ENCODE data around the gene PRSS58.

PRSS58 gene

DNA sequence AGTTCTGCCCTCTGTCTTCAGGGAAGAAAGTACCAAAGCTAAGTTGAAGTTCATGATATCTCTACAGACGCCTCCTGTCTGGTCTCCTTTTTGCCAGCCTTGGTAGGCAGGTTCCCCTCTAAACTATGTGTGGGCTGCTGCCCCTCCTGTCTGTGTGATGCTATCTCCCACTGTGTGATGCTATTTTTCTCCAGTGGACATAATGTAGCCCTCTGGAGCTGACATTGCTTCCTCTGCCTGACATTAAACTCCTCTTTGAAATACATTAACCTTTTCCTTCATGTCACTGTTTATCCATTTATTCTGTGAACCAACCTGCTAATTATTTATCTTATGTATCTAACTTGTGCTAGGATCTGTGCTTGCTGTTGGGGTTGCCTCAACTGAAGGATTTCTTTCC is at the start of gene PRSS58:
Gene PRSS58, minus strand, starts transcription at position 101 of the 400 bp plus-strand sequence. CDS start 351 bp downstream, outside the sequence.
- no peak for DNase-seq (ENCODE audit: low read depth in 1 of 2, low spot score in 1 of 2)

DNA sequence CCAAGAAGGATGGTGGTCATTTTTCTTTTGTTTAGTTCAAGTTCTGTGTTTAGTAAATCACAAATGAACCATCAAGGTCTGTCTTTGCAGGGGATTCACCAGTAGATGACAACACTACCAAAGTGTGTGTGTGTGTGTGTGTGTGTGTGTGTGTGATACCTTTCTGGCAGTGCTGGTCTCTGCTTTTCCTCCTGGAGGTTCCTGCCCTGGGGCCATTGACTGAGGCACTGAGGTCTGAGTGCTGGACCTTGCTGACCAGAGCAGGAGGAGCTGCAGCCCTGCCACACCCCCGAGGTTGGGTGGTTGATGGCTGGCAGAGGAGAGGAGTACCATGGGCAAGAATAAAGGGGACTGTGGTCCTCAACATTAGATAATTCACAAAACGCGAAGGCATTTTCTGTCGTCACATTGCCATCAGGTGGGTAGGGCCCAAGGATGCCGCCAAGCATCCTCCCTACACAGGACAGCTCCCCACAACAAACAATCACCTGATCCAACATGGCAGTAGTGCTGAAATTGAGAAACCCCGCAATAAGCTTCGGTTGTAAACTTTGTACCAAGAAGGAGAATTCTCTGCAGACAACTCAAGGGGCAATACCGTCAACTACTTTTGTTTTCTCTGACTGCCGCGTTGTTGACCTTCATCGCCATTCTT is 49.5 kb upstream of the PRSS58 start:
- DNase-seq (ENCODE audit: low read depth in 1 of 2, low spot score in 1 of 2) = no peak

DNA sequence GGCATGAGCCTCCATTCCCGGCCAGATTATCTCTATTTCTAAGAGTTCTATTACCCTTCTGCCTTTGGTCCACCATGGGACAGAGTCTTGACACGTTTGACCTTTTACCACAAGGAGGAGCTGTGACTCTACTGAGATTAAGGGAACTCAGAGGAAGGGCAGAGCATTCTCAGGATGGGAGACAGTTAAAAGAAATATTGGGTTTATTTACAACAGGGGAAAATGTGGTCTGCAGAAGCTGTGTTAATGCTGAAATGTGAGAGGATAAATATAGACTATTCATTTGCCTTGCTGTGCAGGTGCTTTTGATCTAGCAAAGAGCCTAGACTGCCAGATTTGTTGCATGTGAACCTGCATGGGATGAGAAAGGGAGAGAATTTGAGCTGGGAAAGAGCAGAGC is 45.8 kb upstream of the PRSS58 start:
- no peak for DNase-seq (ENCODE audit: low read depth in 1 of 2, low spot score in 1 of 2)

- DNase-seq (ENCODE audit: low read depth in 1 of 2, low spot score in 1 of 2) = no peak
Observed at GRCh38 chr7:142301923-142302550, 44.2 kb upstream of the PRSS58 start.

DNA sequence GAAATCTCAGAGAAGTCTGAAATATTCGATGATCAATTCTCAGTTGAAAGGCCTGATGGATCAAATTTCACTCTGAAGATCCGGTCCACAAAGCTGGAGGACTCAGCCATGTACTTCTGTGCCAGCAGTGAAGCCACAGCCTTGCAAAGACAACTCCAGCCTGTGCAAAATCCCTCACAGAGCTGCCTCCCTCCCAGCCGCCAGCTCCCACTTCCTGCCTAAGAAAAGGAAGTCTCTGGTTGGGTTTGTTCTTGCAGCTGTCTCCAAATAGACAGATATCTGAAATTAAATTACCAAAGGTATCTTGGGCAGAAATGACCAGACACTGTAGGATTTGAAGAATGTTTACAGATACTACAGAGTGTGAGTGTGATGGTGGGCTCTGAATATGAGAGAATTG is 43.4 kb upstream of the PRSS58 start:
- DNase-seq (ENCODE audit: low read depth in 1 of 2, low spot score in 1 of 2) = no peak

GRCh38 chr7:142300689-142301088 is 42.8 kb upstream of the PRSS58 start:
- DNase-seq (ENCODE audit: low read depth in 1 of 2, low spot score in 1 of 2) = no peak

DNA sequence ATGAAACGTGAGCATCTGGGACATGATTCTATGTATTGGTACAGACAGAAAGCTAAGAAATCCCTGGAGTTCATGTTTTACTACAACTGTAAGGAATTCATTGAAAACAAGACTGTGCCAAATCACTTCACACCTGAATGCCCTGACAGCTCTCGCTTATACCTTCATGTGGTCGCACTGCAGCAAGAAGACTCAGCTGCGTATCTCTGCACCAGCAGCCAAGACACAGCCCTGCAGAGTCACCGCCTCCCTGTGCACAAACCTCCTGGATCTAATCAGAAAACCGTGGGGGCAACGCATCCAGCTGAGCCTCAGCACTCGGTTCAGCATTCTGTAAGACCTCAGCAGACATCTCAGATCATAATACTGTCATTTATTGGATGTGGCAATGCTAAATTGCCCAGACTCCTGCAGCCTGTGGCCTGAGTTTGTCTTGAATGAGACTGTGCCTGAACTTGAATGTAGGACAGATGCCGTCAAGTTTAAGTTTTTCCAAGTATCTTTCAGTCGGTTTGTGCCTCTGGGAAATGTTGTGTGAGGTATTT is 41.5 kb upstream of the PRSS58 start:
- DNase-seq (ENCODE audit: low read depth in 1 of 2, low spot score in 1 of 2) = no peak

DNA sequence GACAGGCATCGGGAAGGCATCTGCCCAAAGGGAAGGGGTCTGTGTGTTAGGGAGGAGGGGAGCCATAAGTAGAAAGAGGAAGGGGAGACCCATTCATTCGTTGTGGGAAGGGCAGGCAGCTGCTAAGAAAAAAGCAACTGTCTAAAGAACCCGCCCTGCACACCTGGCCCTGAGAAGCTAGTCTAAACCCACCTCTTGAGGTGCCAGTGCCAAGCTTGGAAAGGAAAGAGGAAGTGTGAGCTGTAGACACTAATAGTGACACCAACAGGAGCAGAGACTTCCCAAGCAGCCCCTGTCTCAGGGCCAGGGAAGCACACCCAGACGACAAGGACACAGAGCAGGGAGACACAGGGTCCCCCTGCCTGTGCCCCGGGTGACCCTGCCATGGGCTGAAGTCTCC is 40.8 kb upstream of the PRSS58 start:
- DNase-seq (ENCODE audit: low read depth in 1 of 2, low spot score in 1 of 2) = no peak

GRCh38 chr7:142298009-142298408 is 40.2 kb upstream of the PRSS58 start:
- DNase-seq (ENCODE audit: low read depth in 1 of 2, low spot score in 1 of 2) = no peak

- no peak for DNase-seq (ENCODE audit: low read depth in 1 of 2, low spot score in 1 of 2)
Observed at GRCh38 chr7:142280263-142280662, 22.4 kb upstream of the PRSS58 start.

DNA sequence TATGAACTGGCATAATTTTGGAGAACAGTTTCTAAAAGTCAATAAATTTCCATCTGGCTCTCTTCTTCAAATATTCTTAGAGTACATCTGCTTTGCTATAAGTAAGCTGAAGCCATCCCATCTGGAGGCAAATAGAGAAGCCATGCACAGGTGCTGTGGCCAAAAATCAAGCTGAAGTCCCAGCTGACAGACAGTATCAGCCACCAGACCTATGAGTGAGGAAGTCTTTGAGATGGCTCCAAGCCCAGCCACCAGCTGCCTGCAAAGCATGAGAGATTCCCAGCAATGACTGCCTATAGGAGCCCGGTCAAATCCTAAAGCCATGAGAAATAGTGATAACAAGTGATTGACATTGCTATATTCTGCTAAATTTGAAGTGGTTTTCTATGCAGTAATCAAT is 21.7 kb upstream of the PRSS58 start:
- DNase-seq (ENCODE audit: low read depth in 1 of 2, low spot score in 1 of 2) = no peak

- no peak for DNase-seq (ENCODE audit: low read depth in 1 of 2, low spot score in 1 of 2)
Observed at GRCh38 chr7:142275028-142275427, 17.2 kb upstream of the PRSS58 start.

GRCh38 chr7:142272841-142273240 is 15.0 kb upstream of the PRSS58 start:
- DNase-seq (ENCODE audit: low read depth in 1 of 2, low spot score in 1 of 2) = no peak

- DNase-seq (ENCODE audit: low read depth in 1 of 2, low spot score in 1 of 2) = no peak
Observed at GRCh38 chr7:142263598-142264380, 5.9 kb upstream of the PRSS58 start.

DNA sequence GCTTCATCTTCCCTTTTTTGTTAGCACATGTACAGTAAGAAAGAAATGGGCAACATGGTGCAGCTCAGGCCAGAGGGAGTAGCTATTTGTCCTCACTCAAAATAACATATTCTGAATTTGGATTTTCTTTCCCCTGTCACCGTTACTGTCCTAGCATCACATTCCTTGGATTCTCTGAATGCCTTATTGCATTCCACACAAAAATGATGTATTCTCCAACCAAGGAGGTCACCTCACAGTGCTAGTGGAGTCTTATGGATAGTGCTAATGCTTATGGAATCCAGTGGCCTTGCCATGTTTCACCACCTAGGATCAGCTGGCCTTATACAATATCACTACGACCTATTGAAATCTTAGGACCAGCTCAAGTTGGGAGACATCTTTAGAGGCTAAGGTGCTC is 7.2 kb downstream of the PRSS58 start:
- DNase-seq (ENCODE audit: low read depth in 1 of 2, low spot score in 1 of 2) = no peak

GRCh38 chr7:142249918-142250317 is 7.9 kb downstream of the PRSS58 start:
- no peak for DNase-seq (ENCODE audit: low read depth in 1 of 2, low spot score in 1 of 2)

DNA sequence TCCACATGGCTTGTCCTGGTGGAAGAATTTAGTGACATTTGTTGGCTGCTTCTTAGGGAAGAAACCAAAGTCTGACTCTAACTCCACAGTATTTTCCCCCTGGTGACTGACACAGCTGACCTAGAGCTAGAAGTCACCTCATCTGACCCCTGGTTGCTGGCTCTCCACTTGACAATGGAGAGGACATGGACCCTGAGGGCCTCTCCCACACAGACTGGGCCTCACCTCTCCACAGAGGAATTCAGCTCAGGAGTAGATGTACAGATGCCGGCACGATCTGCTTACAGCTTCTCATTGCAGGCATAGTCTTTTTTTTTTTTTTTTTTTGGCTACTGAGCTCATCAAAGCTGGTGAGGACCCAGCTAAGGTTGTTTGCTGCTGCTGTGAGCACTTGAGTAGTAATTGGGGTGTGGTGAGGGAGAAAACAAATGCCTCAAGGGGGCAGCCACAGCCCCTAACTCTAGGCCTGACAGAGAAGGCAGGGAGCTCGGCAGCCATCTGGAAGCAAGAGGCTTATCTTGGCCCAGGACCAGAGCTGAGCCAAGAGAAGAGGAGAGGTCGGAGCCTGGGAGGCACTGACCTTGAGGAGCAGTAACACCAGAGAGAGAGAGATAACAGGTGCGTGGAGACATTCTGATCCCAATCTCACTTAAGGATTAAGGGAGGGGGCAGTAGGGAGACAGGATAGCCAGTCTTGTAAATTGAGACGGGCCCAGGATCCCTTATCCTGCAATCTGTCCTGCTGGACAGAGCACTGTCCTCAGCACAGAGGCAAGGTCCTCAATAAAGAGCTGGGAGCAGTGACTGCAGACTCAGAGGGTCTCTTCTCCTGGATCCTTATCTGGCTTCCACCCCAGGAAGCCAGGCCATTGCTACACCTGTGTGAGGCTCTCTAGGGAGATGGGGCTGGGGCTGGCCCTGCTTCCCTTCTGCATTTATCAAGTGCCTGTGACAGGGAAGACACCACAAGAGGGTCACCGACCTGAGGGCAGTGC is 9.4 kb downstream of the PRSS58 start:
- no peak for DNase-seq (ENCODE audit: low read depth in 1 of 2, low spot score in 1 of 2)

- no peak for DNase-seq (ENCODE audit: low read depth in 1 of 2, low spot score in 1 of 2)
Observed at GRCh38 chr7:142243823-142244222, 14.0 kb downstream of the PRSS58 start.

DNA sequence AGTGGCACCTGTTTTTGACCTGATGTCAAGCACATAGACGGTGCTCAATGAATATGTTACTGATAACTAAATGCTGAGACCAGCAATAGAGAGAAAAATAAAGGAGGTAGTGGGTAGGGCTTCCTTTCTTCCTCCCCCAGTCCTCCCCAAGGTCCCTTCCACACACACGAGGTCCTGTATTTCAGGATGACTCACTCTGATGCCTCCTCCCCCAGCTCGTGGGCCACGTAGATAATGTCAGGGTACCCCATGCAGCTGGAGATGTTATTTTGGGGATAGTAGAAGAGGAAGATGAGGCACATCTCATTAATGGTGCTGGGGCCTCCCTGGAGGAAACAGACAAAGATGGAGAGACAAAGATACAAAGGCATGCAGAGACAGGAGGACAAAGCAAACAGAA is 17.3 kb downstream of the PRSS58 start:
- DNase-seq (ENCODE audit: low read depth in 1 of 2, low spot score in 1 of 2) = no peak

GRCh38 chr7:142231716-142232115 is 26.1 kb downstream of the PRSS58 start:
- no peak for DNase-seq (ENCODE audit: low read depth in 1 of 2, low spot score in 1 of 2)
